HepG2 (cell line): ENCODE data around the gene DUSP16. TPM values are rescaled to one million over a fixed set of nuclear protein-coding genes. Genes with fewer than 3 reads are reported as not detected.
A peak's percentile ranks its signal among the peaks of the same experiment; 100 is the strongest.

Experiments
- ARID4A ChIP-seq: sonication (generic); formaldehyde crosslinking; IDR thresholded peaks from 2 replicates; pipeline ENCODE4 v1.5.0; 2020; ENCODE audit warnings: mild to moderate bottlenecking, missing genetic modification reagents, borderline replicate concordance
- ATF3 ChIP-seq: sonication (generic); formaldehyde crosslinking; IDR thresholded peaks from 2 replicates; pipeline ENCODE4 v1.4.0; 2020; ENCODE audit warnings: missing genetic modification reagents
- BRD4 ChIP-seq: sonication (generic); formaldehyde crosslinking; IDR thresholded peaks from 2 replicates; pipeline ENCODE4 v1.4.0; 2020; ENCODE audit warnings: missing genetic modification reagents
- FIP1L1 ChIP-seq: fragments of 200-400 bp; formaldehyde crosslinking; IDR thresholded peaks from 2 replicates; pipeline ENCODE4 v1.6.1; 2018; ENCODE audit warnings: low read depth, mild to moderate bottlenecking, low read length, moderate library complexity, borderline replicate concordance; ENCODE audit not compliant: insufficient read depth
- HOMEZ ChIP-seq: IDR thresholded peaks from 2 replicates; pipeline ENCODE4 v1.6.1; 2016; ENCODE audit warnings: low read depth
- MIXL1 ChIP-seq: IDR thresholded peaks from 2 replicates; pipeline ENCODE4 v1.6.1; 2016
- NCOA2 ChIP-seq: sonication (generic); formaldehyde crosslinking; IDR thresholded peaks from 2 replicates; pipeline ENCODE4 v1.8.0; 2022; ENCODE audit warnings: inconsistent platforms
- RFXAP ChIP-seq: sonication (generic); formaldehyde crosslinking; IDR thresholded peaks from 2 replicates; pipeline ENCODE4 v1.4.0; 2020; ENCODE audit warnings: missing genetic modification reagents, borderline replicate concordance
- RXRA ChIP-seq: sonication (generic); formaldehyde crosslinking; IDR thresholded peaks from 2 replicates; pipeline ENCODE4 v1.5.1; 2020; ENCODE audit warnings: missing genetic modification reagents
- TCF7L2 ChIP-seq: IDR thresholded peaks from 2 replicates; pipeline ENCODE4 v1.6.1; 2011; ENCODE audit warnings: mild to moderate bottlenecking, low read depth, low read length, moderate library complexity
- YEATS4 ChIP-seq: sonication (generic); formaldehyde crosslinking; IDR thresholded peaks from 2 replicates; pipeline ENCODE4 v1.4.0; 2020; ENCODE audit warnings: missing genetic modification reagents, borderline replicate concordance
- ZBTB43 ChIP-seq: sonication (generic); formaldehyde crosslinking; conservative IDR thresholded peaks from 2 replicates; pipeline ENCODE4 v1.4.0; 2020; ENCODE audit warnings: missing genetic modification reagents
- ZFP62 ChIP-seq: sonication (generic); formaldehyde crosslinking; IDR thresholded peaks from 2 replicates; pipeline ENCODE4 v1.4.0; 2020; ENCODE audit warnings: missing genetic modification reagents
- ZMYM4 ChIP-seq: sonication (generic); formaldehyde crosslinking; IDR thresholded peaks from 2 replicates; pipeline ENCODE4 v1.8.1; 2023; ENCODE audit warnings: mild to moderate bottlenecking, missing genetic modification reagents
- ZNF12 ChIP-seq: sonication (generic); formaldehyde crosslinking; IDR thresholded peaks from 2 replicates; pipeline ENCODE4 v1.5.0; 2020; ENCODE audit warnings: missing genetic modification reagents
- ZNF224 ChIP-seq: sonication (generic); formaldehyde crosslinking; IDR thresholded peaks from 2 replicates; pipeline ENCODE4 v1.5.0; 2020; ENCODE audit warnings: mild to moderate bottlenecking, missing genetic modification reagents
- ZNF280D ChIP-seq: sonication (generic); formaldehyde crosslinking; IDR thresholded peaks from 2 replicates; pipeline ENCODE4 v1.5.1; 2020; ENCODE audit warnings: mild to moderate bottlenecking, missing genetic modification reagents
- ZNF430 ChIP-seq: sonication (generic); formaldehyde crosslinking; IDR thresholded peaks from 2 replicates; pipeline ENCODE4 v1.9.0; 2021; ENCODE audit warnings: mild to moderate bottlenecking, missing genetic modification reagents
- ZNF556 ChIP-seq: sonication (generic); formaldehyde crosslinking; IDR thresholded peaks from 2 replicates; pipeline ENCODE4 v1.4.0; 2020; ENCODE audit warnings: mild to moderate bottlenecking, missing genetic modification reagents, borderline replicate concordance
- ZNF615 ChIP-seq: sonication (generic); formaldehyde crosslinking; IDR thresholded peaks from 2 replicates; pipeline ENCODE4 v1.5.0; 2020; ENCODE audit warnings: mild to moderate bottlenecking, missing genetic modification reagents, borderline replicate concordance
- polyA plus RNA-seq, 8 experiments: library from polyadenylated mRNA; depleted of rRNA in 3 of 8; stranded (reverse) in 7 of 8; unstranded in 1 of 8; fragments of >200 nt; fragmentation: Illumina TruSeq in 4 of 8; extraction: Trizol in 4 of 8; gene quantifications; 2 replicates each; pipeline versions ENCODE4 v1.2.1 to v1.2.3, GENCODE V29; 2011 to 2016; ENCODE audit warnings: low read depth in 4 of 8, missing spikeins in 1 of 8, mixed read lengths in 1 of 8; ENCODE audit not compliant: insufficient read depth in 1 of 8
- total RNA-seq, 5 experiments: library from RNA; depleted of rRNA; stranded (reverse); fragments of >200 nt; fragmentation: Illumina TruSeq; extraction: Trizol; gene quantifications; 2 replicates each; pipeline ENCODE4 v1.2.3, GENCODE V29; 2016; ENCODE audit warnings: low read depth in 1 of 5

Gene DUSP16
- total and polyA plus RNA-seq, 2 of the 13 experiments (the other 11 are each of a cell fraction or from before 2014, with no cell fraction given) = 45.7 to 46.6 TPM

- TF ChIP-seq ZNF280D (CRISPR knock-in tag) (peak; percentile 71), MIXL1 (CRISPR knock-in tag) (peak; percentile 100), HOMEZ (CRISPR knock-in tag) (peak; percentile 92), ZNF224 (CRISPR knock-in tag) (no peak), ZNF556 (CRISPR knock-in tag) (peak; percentile 70; the same call in 1 of the 2 replicates), ZNF615 (CRISPR knock-in tag) (no peak), NCOA2 (CRISPR knock-in tag) (peak; percentile 96), ZBTB43 (CRISPR knock-in tag) (peak; percentile 81), ATF3 (CRISPR knock-in tag) (peak; percentile 78), YEATS4 (CRISPR knock-in tag) (peak; percentile 81), FIP1L1 (no peak), ZNF12 (CRISPR knock-in tag) (peak; percentile 82; the same call in 1 of the 2 replicates), RXRA (peak; percentile 56; the same call in 1 of the 2 replicates), TCF7L2 (no peak), RFXAP (CRISPR knock-in tag) (peak; percentile 77), ARID4A (CRISPR knock-in tag) (peak; percentile 57; the same call in 1 of the 2 replicates), ZFP62 (CRISPR knock-in tag) (no peak), ZNF430 (CRISPR knock-in tag) (peak; percentile 63; the same call in 1 of the 2 replicates), ZMYM4 (CRISPR knock-in tag) (peak; percentile 90), BRD4 (CRISPR knock-in tag) (peak; percentile 80)
These were observed 113.1 kb downstream of the DUSP16 start (continued) for GRCh38 chr12:12449533-12450025.
